Subcutaneous adipose tissue (tissue), 4 donors: Measurements from ENCODE around the gene SKAP1. TPM values are rescaled to one million over a fixed set of nuclear protein-coding genes. Genes with fewer than 3 reads are reported as not detected.

ENCODE experiments used
- CTCF ChIP-seq: fragments of 450-650 bp; IDR thresholded peaks from one replicate; pipeline ENCODE4 v1.5.1; 2016; ENCODE audit warnings: low read depth, mild to moderate bottlenecking, control low read depth, antibody characterized with exemption, moderate library complexity
- total RNA-seq, 4 donors: library from RNA; depleted of rRNA; stranded (reverse); fragments of >200 nt; gene quantifications; one replicate each; pipeline ENCODE4 v1.1.0, GENCODE V29; 2016

SKAP1 gene
- total RNA-seq, 4 donors from 2014 or later = 2.5 to 3.9 (median 3.1) TPM; not detected in 1

DNA sequence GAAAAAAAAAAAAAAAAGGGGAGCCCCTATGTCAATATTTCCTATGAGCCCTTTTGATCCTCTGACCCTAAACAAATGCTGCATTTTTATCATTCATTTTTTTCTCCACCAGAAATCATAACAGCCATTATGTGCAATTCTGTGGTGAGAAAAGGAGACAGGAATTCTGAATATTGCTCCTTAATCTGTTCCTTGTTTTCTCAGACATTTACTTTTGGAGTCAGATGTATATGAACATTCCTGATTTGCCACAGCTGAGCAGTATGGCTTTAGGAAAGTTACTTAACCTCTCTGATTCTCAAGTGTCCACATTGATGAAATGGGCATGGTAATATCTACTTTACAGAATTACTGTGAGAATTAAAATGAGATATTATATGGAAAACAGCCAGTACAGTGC lies 144.4 kb downstream of the SKAP1 start:
- no peak for TF ChIP-seq CTCF

- TF ChIP-seq CTCF = no peak
Observed at GRCh38 chr17:48283907-48284306, 146.1 kb downstream of the SKAP1 start.

DNA sequence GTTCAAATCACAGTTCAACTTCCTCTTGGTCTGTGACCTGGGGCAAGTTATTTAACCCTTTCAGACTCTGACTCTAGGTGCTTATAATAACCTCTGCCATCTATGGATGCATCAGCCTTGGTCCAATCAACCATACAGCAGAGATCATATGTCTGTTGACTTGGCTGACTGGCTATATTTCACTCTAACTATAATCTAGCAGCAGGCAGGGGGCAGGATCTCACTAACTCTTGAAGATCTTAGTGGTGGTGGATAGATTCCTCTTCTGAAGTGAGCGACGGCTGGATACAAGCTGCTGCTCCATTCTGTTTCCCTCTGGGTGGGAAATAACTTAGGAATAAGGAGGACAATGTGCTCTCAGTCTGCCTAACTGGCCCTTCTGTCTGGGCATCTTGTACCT lies 146.6 kb downstream of the SKAP1 start:
- TF ChIP-seq CTCF = no peak

DNA sequence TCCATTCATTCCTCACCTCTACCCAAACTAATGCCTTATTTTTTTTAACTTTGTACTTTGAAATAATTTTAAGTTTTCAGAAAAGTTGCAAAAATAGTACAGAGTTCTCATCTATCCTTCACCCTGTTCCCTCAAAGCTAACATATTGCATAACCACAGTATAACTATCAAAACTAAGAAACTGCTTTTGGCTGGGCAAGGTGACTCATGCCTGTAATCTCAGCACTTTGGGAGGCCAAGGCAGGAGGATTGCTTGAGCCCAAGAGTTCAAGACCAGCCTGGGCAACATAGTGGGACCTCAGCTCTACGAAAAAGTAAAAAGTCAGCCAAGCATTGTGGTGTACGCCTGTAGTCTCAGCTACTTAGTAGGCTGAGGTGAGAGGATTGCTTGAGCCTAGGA lies 147.7 kb downstream of the SKAP1 start:
- no peak for TF ChIP-seq CTCF

GRCh38 chr17:48278760-48279491 lies 151.1 kb downstream of the SKAP1 start:
- TF ChIP-seq CTCF = no peak

GRCh38 chr17:48276776-48277175 lies 153.2 kb downstream of the SKAP1 start:
- no peak for TF ChIP-seq CTCF

DNA sequence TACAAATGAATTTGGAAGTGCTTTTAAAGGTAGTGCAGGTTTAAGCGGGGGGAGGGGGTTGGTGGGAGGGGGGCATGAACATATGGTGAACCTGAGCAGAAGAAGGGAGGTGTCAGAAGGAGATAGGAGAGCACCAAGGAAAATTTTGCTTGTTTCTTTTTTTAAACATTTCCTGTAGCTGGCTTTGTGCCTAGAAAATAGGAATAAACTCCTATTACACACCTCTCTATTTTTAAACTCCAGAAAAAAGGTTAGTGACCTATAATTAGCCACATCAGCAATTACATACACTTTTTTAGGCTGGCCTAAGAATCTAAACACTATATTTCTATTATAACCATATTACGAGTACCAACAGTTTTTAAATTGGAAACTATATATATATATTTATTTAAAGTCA lies 159.1 kb downstream of the SKAP1 start:
- TF ChIP-seq CTCF = no peak
